ENCODE data around the gene GALNT10. TPM values are rescaled to one million over a fixed set of nuclear protein-coding genes. Genes with fewer than 3 reads are reported as not detected.

The GALNT10 gene
- total RNA-seq, 4 donors from 2014 or later: 17.2 to 28.6 (median 21.1) TPM

GRCh38 chr5:154358516-154359220 is 168.1 kb downstream of the GALNT10 start:
- TF ChIP-seq, protein P1, sequence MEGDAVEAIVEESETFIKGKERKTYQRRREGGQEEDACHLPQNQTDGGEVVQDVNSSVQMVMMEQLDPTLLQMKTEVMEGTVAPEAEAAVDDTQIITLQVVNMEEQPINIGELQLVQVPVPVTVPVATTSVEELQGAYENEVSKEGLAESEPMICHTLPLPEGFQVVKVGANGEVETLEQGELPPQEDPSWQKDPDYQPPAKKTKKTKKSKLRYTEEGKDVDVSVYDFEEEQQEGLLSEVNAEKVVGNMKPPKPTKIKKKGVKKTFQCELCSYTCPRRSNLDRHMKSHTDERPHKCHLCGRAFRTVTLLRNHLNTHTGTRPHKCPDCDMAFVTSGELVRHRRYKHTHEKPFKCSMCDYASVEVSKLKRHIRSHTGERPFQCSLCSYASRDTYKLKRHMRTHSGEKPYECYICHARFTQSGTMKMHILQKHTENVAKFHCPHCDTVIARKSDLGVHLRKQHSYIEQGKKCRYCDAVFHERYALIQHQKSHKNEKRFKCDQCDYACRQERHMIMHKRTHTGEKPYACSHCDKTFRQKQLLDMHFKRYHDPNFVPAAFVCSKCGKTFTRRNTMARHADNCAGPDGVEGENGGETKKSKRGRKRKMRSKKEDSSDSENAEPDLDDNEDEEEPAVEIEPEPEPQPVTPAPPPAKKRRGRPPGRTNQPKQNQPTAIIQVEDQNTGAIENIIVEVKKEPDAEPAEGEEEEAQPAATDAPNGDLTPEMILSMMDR (IDR thresholded peaks at IDR 0.05; ENCODE audit: low read depth): no peak

DNA sequence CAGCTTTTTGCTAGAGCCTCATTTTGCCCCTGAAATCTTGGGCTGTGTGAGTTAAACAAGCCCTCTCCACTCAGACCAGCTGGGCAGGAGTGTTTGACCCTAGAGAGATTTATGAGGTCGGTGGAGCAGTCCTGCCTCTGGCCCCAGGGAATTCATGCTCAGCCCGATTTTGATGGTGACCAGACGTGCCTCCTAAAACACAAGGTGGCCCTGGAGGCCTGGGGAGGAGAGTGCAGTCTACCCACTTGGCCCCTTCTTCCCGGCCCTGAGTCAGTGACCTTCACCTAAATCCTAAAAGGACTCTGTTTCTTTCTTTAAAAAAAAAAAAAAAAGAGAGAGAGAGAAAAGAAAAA is 168.7 kb downstream of the GALNT10 start:
- TF ChIP-seq, protein P1 (IDR thresholded peaks at IDR 0.05; ENCODE audit: low read depth): no peak

DNA sequence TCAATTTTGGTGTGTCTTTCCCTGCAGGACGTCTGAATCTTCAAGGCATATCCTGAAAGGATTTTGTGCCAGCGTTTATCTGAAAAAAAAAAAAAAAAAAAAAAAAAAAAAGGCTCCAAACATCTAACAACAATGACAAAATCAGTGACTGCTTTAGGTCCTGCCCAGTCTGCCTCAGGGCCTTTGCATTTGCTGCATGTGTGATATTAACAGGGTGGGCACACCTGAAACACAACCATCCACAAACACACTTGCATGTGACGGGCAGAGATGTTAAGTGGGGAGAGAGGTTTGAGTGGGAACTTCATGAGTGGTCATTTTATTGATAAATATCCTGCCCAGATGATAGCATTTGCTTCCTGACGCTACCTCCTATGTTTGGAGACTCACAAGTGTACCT is 172.9 kb downstream of the GALNT10 start:
- TF ChIP-seq, protein P1 (IDR thresholded peaks at IDR 0.05; ENCODE audit: low read depth): no peak

GRCh38 chr5:154364771-154365170 is 174.2 kb downstream of the GALNT10 start:
- TF ChIP-seq, protein P1 (IDR thresholded peaks at IDR 0.05; ENCODE audit: low read depth): no peak

DNA sequence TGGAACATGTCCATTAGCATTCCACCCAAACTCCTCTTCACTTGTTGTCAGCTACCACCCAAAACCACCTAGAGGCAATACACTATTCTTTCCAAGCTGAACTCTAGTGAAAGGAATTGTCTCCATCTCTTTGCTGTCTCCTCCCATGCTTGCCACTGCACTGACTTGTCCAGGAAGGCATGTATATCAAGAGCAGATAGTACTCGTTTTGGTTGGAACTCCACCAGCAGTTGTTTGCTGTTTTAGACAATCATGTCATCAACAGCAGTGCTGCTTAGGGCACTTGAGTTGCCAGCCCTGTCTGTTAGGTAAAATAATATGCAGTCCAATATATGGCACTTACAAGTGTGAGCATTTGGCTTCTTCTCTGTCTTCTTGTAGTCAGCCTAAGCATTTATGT is 175.3 kb downstream of the GALNT10 start:
- TF ChIP-seq, protein P1 (IDR thresholded peaks at IDR 0.05; ENCODE audit: low read depth): no peak

GRCh38 chr5:154366353-154366752 is 175.8 kb downstream of the GALNT10 start:
- TF ChIP-seq, protein P1 (IDR thresholded peaks at IDR 0.05; ENCODE audit: low read depth): no peak

DNA sequence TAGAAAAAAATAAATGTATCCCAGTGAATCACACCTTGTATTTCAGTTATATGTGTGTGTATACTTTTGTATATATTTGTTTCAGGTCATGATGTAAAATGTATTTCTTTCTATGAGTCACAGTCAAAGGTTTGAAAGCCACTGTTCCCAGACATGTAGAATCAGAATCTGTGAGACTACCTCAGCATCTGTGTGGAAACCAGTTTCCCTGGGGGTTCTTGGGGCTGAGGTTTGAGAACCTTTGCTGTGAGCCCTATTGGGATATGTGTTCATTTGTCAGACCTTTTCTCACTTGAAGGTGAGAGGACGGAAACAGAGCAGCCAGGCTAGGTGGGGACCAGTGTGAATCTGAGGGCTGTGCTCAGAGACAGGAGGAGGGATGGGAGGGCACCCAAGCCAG is 176.6 kb downstream of the GALNT10 start:
- TF ChIP-seq, protein P1 (IDR thresholded peaks at IDR 0.05; ENCODE audit: low read depth): no peak

Measured in subcutaneous adipose tissue (tissue), 4 donors.